LNCaP clone FGC (cell line): Measurements from ENCODE around the gene PSMC4.
"Not testable (repeated sequence)": the region's sequence is repeated elsewhere in the genome, so short reads cannot be mapped to it uniquely, and the experiment has no call there.

Experiments
- DNase-seq: peaks from one replicate; pipeline ENCODE4 v3.0.0-alpha.2; 2011; ENCODE audit warnings: low read depth
- H3K4me3 ChIP-seq: 2 replicates; pipeline ENCODE4 v1.5.1; 2011; ENCODE audit warnings: mild to moderate bottlenecking, low read depth, low read length, control low read depth
- TF ChIP-seq, protein P1 (sequence below): IDR thresholded peaks from 2 replicates; pipeline ENCODE4 v1.5.1; 2012; ENCODE audit warnings: mild to moderate bottlenecking; ENCODE audit not compliant: control insufficient read depth, insufficient read depth; ENCODE audit errors: extremely low read depth

Gene PSMC4

DNA sequence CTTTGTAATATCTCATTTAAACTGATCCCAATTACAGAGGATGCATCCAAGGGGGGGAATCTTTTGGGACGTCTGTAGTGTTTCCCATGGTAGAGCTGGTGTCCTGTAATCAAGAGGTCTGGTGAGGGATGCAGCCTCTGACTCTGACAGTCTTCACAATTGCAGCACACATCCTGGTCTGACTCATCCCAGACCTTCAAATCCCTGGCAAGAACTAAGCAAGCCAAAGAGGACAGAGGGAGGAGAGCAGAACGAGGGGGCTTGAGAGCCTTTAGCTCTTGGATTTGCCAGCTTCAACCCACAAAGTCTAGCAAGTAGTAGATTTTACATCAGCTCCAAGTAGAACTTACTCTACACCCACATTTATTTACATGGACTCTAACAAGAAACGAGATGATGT, 19.3 kb upstream of the PSMC4 start:
- DNase-seq = no peak
- H3K4me3 ChIP-seq = no peak overlapping the region
- TF ChIP-seq, protein P1, sequence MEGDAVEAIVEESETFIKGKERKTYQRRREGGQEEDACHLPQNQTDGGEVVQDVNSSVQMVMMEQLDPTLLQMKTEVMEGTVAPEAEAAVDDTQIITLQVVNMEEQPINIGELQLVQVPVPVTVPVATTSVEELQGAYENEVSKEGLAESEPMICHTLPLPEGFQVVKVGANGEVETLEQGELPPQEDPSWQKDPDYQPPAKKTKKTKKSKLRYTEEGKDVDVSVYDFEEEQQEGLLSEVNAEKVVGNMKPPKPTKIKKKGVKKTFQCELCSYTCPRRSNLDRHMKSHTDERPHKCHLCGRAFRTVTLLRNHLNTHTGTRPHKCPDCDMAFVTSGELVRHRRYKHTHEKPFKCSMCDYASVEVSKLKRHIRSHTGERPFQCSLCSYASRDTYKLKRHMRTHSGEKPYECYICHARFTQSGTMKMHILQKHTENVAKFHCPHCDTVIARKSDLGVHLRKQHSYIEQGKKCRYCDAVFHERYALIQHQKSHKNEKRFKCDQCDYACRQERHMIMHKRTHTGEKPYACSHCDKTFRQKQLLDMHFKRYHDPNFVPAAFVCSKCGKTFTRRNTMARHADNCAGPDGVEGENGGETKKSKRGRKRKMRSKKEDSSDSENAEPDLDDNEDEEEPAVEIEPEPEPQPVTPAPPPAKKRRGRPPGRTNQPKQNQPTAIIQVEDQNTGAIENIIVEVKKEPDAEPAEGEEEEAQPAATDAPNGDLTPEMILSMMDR = no peak

DNA sequence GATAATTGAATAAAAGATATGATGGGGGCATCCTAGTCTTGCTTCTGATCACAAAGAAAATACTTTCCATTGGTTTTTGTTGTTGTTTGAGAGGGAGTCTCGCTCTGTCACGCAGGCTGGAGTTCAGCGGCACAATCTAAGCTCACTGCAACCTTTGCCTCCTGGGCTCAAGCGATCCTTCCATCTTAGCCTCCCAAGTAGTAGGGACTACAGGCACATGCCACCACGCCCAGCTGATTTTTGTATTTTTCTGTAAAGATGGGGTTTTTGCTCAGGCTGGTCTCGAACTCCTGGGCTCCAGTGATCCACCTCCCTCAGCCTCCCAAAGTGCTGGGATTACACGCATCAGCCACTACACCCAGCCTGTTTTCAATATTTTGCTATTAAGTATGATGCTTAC, 17.1 kb upstream of the PSMC4 start:
- TF ChIP-seq, protein P1 = no peak
- no peak for DNase-seq
- H3K4me3 ChIP-seq = no peak overlapping the region

DNA sequence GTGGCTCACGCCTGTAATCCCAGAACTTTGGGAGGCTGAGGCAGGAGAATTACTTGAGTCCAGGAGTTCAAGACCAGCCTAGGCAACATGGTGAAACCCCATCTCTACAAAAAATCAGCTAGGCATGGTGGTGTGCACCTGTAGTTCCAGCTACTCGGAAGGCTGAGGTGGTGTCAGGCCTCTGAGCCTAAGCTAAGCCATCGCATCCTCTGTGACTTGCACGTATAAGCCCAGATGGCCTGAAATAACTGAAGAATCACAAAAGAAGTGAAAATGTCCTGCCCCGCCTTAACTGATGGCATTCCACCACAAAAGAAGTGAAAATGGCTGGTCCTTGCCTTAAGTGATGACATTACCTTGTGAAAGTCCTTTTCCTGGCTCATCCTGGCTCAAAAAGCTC, 13.1 kb upstream of the PSMC4 start:
- not testable (repeated sequence) for H3K4me3 ChIP-seq, DNase-seq

DNA sequence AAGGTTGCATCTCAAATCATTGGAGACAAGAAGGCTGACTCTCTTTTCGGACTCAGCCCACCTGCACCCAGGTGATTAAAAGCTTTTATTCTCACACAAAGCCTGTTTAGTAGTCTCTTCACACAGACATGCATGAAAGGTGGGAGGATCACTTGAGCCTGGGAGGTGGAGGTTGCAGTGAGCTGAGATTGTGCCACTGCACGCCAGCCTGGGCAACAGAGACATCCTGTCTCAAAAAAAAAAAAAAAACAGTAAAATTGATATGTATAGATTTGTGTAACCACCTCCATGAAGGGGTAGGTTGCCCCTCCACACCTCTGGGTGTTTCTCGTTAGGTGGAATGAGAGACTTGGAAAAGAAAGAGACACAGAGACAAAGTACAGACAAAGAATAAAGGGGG, 12.0 kb upstream of the PSMC4 start:
- DNase-seq = not testable (repeated sequence)

DNA sequence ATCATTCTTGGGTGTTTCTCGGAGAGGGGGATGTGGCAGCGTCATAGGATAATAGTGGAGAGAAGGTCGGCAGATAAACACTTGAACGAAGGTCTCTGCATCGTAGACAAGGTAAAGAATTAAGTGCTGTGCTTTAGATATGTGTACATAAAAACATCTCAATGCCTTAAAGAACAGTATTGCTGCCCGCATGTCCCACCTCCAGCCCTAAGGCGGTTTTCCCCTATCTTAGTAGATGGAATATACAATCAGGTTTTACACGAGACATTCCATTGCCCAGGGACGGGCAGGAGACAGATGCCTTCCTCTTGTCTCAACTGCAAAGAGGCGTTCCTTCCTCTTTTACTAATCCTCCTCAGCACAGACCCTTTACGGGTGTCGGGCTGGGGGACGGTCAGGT, 11.6 kb upstream of the PSMC4 start:
- not testable (repeated sequence) for H3K4me3 ChIP-seq, DNase-seq

More for the DNA sequence above, 12.0 kb upstream of the PSMC4 start:
- H3K4me3 ChIP-seq = not testable (repeated sequence)

DNA sequence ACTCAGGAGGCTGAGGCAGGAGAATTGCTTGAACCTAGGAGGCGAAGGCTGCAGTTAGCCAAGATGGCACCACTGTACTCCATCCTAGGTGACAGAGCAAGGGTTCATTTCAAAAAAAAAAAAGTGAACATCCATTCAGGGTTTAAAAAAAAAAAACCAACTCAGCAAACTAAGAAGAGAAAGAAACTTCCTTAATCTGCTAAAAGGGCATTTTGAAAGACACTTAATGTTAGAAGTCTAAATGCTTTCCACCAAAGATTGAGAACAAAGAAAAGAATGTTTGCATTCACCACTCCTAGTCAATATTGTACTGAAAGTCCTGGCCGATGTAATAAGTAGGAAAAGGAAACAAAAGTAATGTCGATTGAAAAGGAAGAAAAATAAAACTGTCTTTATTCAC, 7.1 kb upstream of the PSMC4 start:
- H3K4me3 ChIP-seq = no peak overlapping the region
- no peak for DNase-seq
- TF ChIP-seq, protein P1 = no peak

DNA sequence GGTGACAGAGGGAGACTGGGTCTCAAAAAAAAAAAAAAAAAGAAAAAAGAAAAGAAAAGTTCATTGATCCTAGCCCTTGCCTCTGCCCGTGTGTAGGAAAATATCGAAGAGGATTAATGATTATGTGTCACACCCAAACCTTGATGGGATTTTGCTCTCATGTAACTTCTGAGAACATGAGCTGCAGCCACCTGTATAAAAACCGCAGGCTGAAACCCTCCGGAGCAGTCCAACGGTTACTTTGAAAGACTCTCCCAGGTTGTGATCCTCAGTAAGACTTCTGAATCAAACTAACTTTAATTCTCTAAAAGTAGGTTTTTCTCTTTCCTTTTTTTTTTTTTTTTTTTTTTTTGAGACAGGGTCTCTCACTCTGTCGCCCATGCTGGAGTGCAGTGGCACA, 4.3 kb upstream of the PSMC4 start:
- H3K4me3 ChIP-seq = no peak overlapping the region
- TF ChIP-seq, protein P1 = no peak
- no peak for DNase-seq

DNA sequence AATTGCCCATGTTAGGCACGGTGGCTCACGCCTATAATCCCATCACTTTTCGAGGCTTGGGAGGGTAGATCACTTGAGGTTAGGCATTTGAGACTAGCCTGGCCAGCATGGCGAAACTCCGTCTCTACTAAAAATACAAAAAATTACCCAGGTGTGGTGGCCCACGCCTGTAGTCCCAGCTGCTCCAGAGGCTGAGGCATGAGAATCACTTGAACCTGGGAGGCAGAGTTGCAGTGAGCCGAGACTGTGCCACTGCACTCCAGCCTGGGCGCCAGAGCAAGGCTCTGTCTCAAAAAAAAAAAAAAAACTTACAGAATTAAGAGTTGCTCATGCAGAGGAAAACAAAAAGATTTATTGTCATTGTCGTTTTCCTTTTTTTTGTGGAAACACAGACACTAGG, 3.4 kb upstream of the PSMC4 start:
- DNase-seq = no peak
- TF ChIP-seq, protein P1 = no peak
- H3K4me3 ChIP-seq = no peak overlapping the region

DNA sequence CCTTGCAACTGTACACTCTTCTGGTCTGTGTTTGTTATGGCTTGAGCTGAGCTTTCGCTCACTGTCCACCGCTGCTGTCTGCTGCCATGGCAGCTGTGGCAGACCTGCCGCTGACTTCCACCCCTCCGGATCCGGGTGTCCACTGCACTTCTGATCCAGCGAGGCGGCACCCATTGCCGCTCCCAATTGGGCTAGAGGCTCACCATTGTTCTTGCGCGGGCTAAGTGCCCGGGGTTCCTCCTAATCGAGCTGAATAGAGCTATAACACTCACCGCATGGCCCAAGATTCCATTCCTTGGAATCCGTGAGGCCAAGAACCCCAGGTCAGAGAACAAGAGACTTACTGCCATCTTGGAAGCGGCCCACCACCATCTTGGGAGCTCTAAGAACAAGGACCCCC, 2.2 kb upstream of the PSMC4 start:
- H3K4me3 ChIP-seq = no peak overlapping the region
- TF ChIP-seq, protein P1 = no peak
- no peak for DNase-seq
